ENCODE data around the gene ANKRD40CL. TPM values are rescaled to one million over a fixed set of nuclear protein-coding genes. Genes with fewer than 3 reads are reported as not detected.

ANKRD40CL gene
- total RNA-seq (not detected), total RNA-seq (0 to 0.07 (median 0) reads per million in 29 experiments)
- total RNA-seq (2013) = not detected

- H3K27me3 ChIP-seq (replicated peaks in 1 of 2; ENCODE audit: control insufficient read depth in 2 of 2, extremely low read depth in 1 of 2, insufficient read depth in 2 of 2, low read length in 1 of 2) = peaks cover 0 to 2% of the 10 kb centered on the region in 2 experiments
- WGBS (ENCODE audit: insufficient coverage) = 85% methylated on average over 4 of the region's 9 CpGs
- peaks cover 0 to 4% of the 10 kb centered on the region in 2 experiments for H3K4me1 ChIP-seq (ENCODE audit: control insufficient read depth in 1 of 2, extremely low read depth in 1 of 2, insufficient read depth in 2 of 2, low read length in 2 of 2)
- Mint-ChIP-seq H3K4me1 (peaks cover 12 to 28% (median 17%) of the 10 kb centered on the region in 3 donors), H3K4me3 (no peak within 1 kb of the TSS), H3K27me3 (peaks cover 3 to 7% of the 10 kb centered on the region in 2 donors), H3K27ac (no peak within 1 kb of the TSS), H3K9me3 (no peaks in the 10 kb centered on the region), H3K36me3 (no peaks in the 10 kb centered on the region)
- ChIA-PET POLR2A (no interaction called here), CTCF (no interaction called here)
- no peak within 1 kb of the TSS for H3K27ac ChIP-seq (ENCODE audit: low read length)
- ATAC-seq (replicated peaks in 1 of 4) (no peak), DNase-seq (no peak)
- H3K36me3 ChIP-seq (ENCODE audit: control insufficient read depth in 2 of 2, extremely low read depth in 1 of 2, insufficient read depth in 1 of 2, low read length in 1 of 2) = no peaks in the 10 kb centered on the region
- no peak within 1 kb of the TSS for H3K4me3 ChIP-seq (ENCODE audit: control insufficient read depth in 1 of 2, extremely low read depth in 1 of 2, low read length in 1 of 2)
- H3K9me3 ChIP-seq = no peaks in the 10 kb centered on the region
These were observed at the start of gene ANKRD40CL for GRCh38 chr17:50767446-50767845. Gene ANKRD40CL (minus strand): TSS chr17:50767518. CDS start chr17:50766913, 605 bp downstream.

GRCh38 chr17:50816271-50816670 lies 49.0 kb upstream of the ANKRD40CL start:
- Histone ChIP-seq H3K9me3 (no peaks in the 10 kb centered on the region), H3K4me3 (ENCODE audit: control insufficient read depth in 1 of 2, extremely low read depth in 1 of 2, low read length in 1 of 2) (no peak overlapping the region), H3K36me3 (ENCODE audit: control insufficient read depth in 2 of 2, extremely low read depth in 1 of 2, insufficient read depth in 1 of 2, low read length in 1 of 2) (no peaks in the 10 kb centered on the region), H3K27ac (ENCODE audit: low read length) (no peak overlapping the region), H3K27me3 (replicated peaks in 1 of 2; ENCODE audit: control insufficient read depth in 2 of 2, extremely low read depth in 1 of 2, insufficient read depth in 2 of 2, low read length in 1 of 2) (peaks cover 0 to 23% of the 10 kb centered on the region in 2 experiments), H3K4me1 (ENCODE audit: control insufficient read depth in 1 of 2, extremely low read depth in 1 of 2, insufficient read depth in 2 of 2, low read length in 2 of 2) (peaks cover 0 to 6% of the 10 kb centered on the region in 2 experiments)
- Mint-ChIP-seq H3K27me3 (peaks cover 9 to 14% of the 10 kb centered on the region in 2 donors), H3K9me3 (no peaks in the 10 kb centered on the region), H3K4me3 (no peak overlapping the region), H3K4me1 (peaks cover 0 to 6% (median 2%) of the 10 kb centered on the region in 3 donors), H3K36me3 (no peaks in the 10 kb centered on the region), H3K27ac (no peak overlapping the region)
- ChIA-PET POLR2A (no interaction called here), CTCF (interaction anchor here (0.7 to 1.8 kb wide), 3 partner anchors 135 to 141 kb away, joined by 3 to 5 read pairs (median 4); no protein-coding TSS in a partner anchor)
- ATAC-seq (replicated peaks in 1 of 4) = no peak
- no peak for DNase-seq
- WGBS (ENCODE audit: insufficient coverage) = 48% methylated on average over 4 of the region's 5 CpGs

- 17% methylated on average over 3 of the region's 3 CpGs for WGBS (ENCODE audit: insufficient coverage)
- Histone ChIP-seq H3K4me1 (ENCODE audit: control insufficient read depth in 1 of 2, extremely low read depth in 1 of 2, insufficient read depth in 2 of 2, low read length in 2 of 2) (peaks cover 0 to 6% of the 10 kb centered on the region in 2 experiments), H3K36me3 (ENCODE audit: control insufficient read depth in 2 of 2, extremely low read depth in 1 of 2, insufficient read depth in 1 of 2, low read length in 1 of 2) (no peaks in the 10 kb centered on the region), H3K27ac (ENCODE audit: low read length) (no peak overlapping the region), H3K27me3 (replicated peaks in 1 of 2; ENCODE audit: control insufficient read depth in 2 of 2, extremely low read depth in 1 of 2, insufficient read depth in 2 of 2, low read length in 1 of 2) (peaks cover 0 to 23% of the 10 kb centered on the region in 2 experiments), H3K4me3 (ENCODE audit: control insufficient read depth in 1 of 2, extremely low read depth in 1 of 2, low read length in 1 of 2) (no peak overlapping the region), H3K9me3 (no peaks in the 10 kb centered on the region)
- POLR2A ChIA-PET = no interaction called here
- CTCF ChIA-PET = interaction anchor here in 1 of 2 donors (0.5 kb wide), 1 partner anchor 190 kb away, joined by 4 read pairs; no protein-coding TSS in a partner anchor
- H3K27me3 Mint-ChIP-seq = peaks cover 9 to 14% of the 10 kb centered on the region in 2 donors
- no peak overlapping the region for H3K27ac Mint-ChIP-seq
- H3K9me3 Mint-ChIP-seq = no peaks in the 10 kb centered on the region
- no peak for DNase-seq
- no peaks in the 10 kb centered on the region for H3K36me3 Mint-ChIP-seq
- H3K4me1 Mint-ChIP-seq = peaks cover 0 to 6% (median 2%) of the 10 kb centered on the region in 3 donors
- no peak for ATAC-seq (replicated peaks in 1 of 4)
- no peak overlapping the region for H3K4me3 Mint-ChIP-seq
These were observed 48.1 kb upstream of the ANKRD40CL start for GRCh38 chr17:50815400-50815799.

GRCh38 chr17:50813583-50813982 lies 46.3 kb upstream of the ANKRD40CL start:
- Histone ChIP-seq H3K36me3 (ENCODE audit: control insufficient read depth in 2 of 2, extremely low read depth in 1 of 2, insufficient read depth in 1 of 2, low read length in 1 of 2) (no peaks in the 10 kb centered on the region), H3K4me1 (ENCODE audit: control insufficient read depth in 1 of 2, extremely low read depth in 1 of 2, insufficient read depth in 2 of 2, low read length in 2 of 2) (peaks cover 0 to 6% of the 10 kb centered on the region in 2 experiments), H3K9me3 (no peaks in the 10 kb centered on the region), H3K27me3 (replicated peaks in 1 of 2; ENCODE audit: control insufficient read depth in 2 of 2, extremely low read depth in 1 of 2, insufficient read depth in 2 of 2, low read length in 1 of 2) (peaks cover 0 to 23% of the 10 kb centered on the region in 2 experiments), H3K4me3 (ENCODE audit: control insufficient read depth in 1 of 2, extremely low read depth in 1 of 2, low read length in 1 of 2) (no peak overlapping the region), H3K27ac (ENCODE audit: low read length) (no peak overlapping the region)
- Mint-ChIP-seq H3K36me3 (no peaks in the 10 kb centered on the region), H3K27ac (no peak overlapping the region), H3K4me1 (peaks cover 0 to 6% (median 0%) of the 10 kb centered on the region in 3 donors), H3K27me3 (peaks cover 9 to 14% of the 10 kb centered on the region in 2 donors), H3K4me3 (no peak overlapping the region), H3K9me3 (no peaks in the 10 kb centered on the region)
- ChIA-PET CTCF (no interaction called here), POLR2A (no interaction called here)
- DNase-seq (no peak), ATAC-seq (replicated peaks in 1 of 4) (no peak)

GRCh38 chr17:50808888-50809287 lies 41.6 kb upstream of the ANKRD40CL start:
- no peak overlapping the region for H3K27ac Mint-ChIP-seq
- ChIA-PET CTCF (no interaction called here), POLR2A (no interaction called here)
- peaks cover 2 to 3% of the 10 kb centered on the region in 2 donors for H3K27me3 Mint-ChIP-seq
- H3K9me3 Mint-ChIP-seq = no peaks in the 10 kb centered on the region
- WGBS (ENCODE audit: insufficient coverage) = 51% methylated on average over 3 of the region's 3 CpGs
- H3K4me3 Mint-ChIP-seq = no peak overlapping the region
- no peaks in the 10 kb centered on the region for H3K4me1 ChIP-seq (ENCODE audit: control insufficient read depth in 1 of 2, extremely low read depth in 1 of 2, insufficient read depth in 2 of 2, low read length in 2 of 2)
- H3K27ac ChIP-seq (ENCODE audit: low read length) = no peak overlapping the region
- no peaks in the 10 kb centered on the region for H3K36me3 ChIP-seq (ENCODE audit: control insufficient read depth in 2 of 2, extremely low read depth in 1 of 2, insufficient read depth in 1 of 2, low read length in 1 of 2)
- H3K4me3 ChIP-seq (ENCODE audit: control insufficient read depth in 1 of 2, extremely low read depth in 1 of 2, low read length in 1 of 2) = no peak overlapping the region
- no peaks in the 10 kb centered on the region for H3K9me3 ChIP-seq
- DNase-seq (no peak), ATAC-seq (replicated peaks in 1 of 4) (no peak)
- peaks cover 0 to 11% of the 10 kb centered on the region in 2 experiments for H3K27me3 ChIP-seq (replicated peaks in 1 of 2; ENCODE audit: control insufficient read depth in 2 of 2, extremely low read depth in 1 of 2, insufficient read depth in 2 of 2, low read length in 1 of 2)
- no peaks in the 10 kb centered on the region for H3K36me3 Mint-ChIP-seq
- no peaks in the 10 kb centered on the region for H3K4me1 Mint-ChIP-seq

- no peaks in the 10 kb centered on the region for H3K36me3 ChIP-seq (ENCODE audit: control insufficient read depth in 2 of 2, extremely low read depth in 1 of 2, insufficient read depth in 1 of 2, low read length in 1 of 2)
- Mint-ChIP-seq H3K36me3 (no peaks in the 10 kb centered on the region), H3K27ac (no peak overlapping the region), H3K27me3 (no peaks in the 10 kb centered on the region), H3K4me3 (no peak overlapping the region), H3K4me1 (no peaks in the 10 kb centered on the region), H3K9me3 (no peaks in the 10 kb centered on the region)
- H3K27me3 ChIP-seq (replicated peaks in 1 of 2; ENCODE audit: control insufficient read depth in 2 of 2, extremely low read depth in 1 of 2, insufficient read depth in 2 of 2, low read length in 1 of 2) = peaks cover 0 to 10% of the 10 kb centered on the region in 2 experiments
- no peak for DNase-seq
- no peak for ATAC-seq (replicated peaks in 1 of 4)
- H3K9me3 ChIP-seq = no peaks in the 10 kb centered on the region
- no peak overlapping the region for H3K27ac ChIP-seq (ENCODE audit: low read length)
- ChIA-PET POLR2A (no interaction called here), CTCF (interaction anchor here in 1 of 2 donors (0.7 kb wide), 1 partner anchor 39 kb away, joined by 3 read pairs; no protein-coding TSS in a partner anchor)
- H3K4me1 ChIP-seq (ENCODE audit: control insufficient read depth in 1 of 2, extremely low read depth in 1 of 2, insufficient read depth in 2 of 2, low read length in 2 of 2) = no peaks in the 10 kb centered on the region
- no peak overlapping the region for H3K4me3 ChIP-seq (ENCODE audit: control insufficient read depth in 1 of 2, extremely low read depth in 1 of 2, low read length in 1 of 2)
- WGBS (ENCODE audit: insufficient coverage) = 90% methylated on average over 5 of the region's 7 CpGs
These were observed 41.1 kb upstream of the ANKRD40CL start for GRCh38 chr17:50808413-50808812.

Measured in T-cell (primary cell).